Measurements from ENCODE around the gene AGBL1. TPM values are rescaled to one million over a fixed set of nuclear protein-coding genes. Genes with fewer than 3 reads are reported as not detected.

AGBL1 gene
- total RNA-seq, 1 experiment from 2014 or later: not detected

- H2AFZ ChIP-seq (ENCODE audit: low read length): no peak overlapping the region
- no peaks in the 10 kb centered on the region for H3K9me2 ChIP-seq (replicated peaks; ENCODE audit: insufficient read depth, low read length)
- no peaks in the 10 kb centered on the region for H3K79me2 ChIP-seq (ENCODE audit: low read length)
- H3K4me3 ChIP-seq (ENCODE audit: low read length): no peak overlapping the region
- no peaks in the 10 kb centered on the region for H4K20me1 ChIP-seq (ENCODE audit: insufficient read depth, low read depth, low read length)
- H3K4me1 ChIP-seq (ENCODE audit: low read length): no peaks in the 10 kb centered on the region
- no peak overlapping the region for H3K9ac ChIP-seq (ENCODE audit: low read length)
- no peak overlapping the region for H3K4me2 ChIP-seq (ENCODE audit: low read depth, low read length, poor library complexity, severe bottlenecking)
- H3K27me3 ChIP-seq (ENCODE audit: low read length): no peaks in the 10 kb centered on the region
- no peak for DNase-seq
- no peak overlapping the region for H3K27ac ChIP-seq (ENCODE audit: low read length)
- peaks cover 9% of the 10 kb centered on the region for H3K9me3 ChIP-seq (ENCODE audit: low read length)
- no peaks in the 10 kb centered on the region for H3K36me3 ChIP-seq (ENCODE audit: insufficient read depth, low read length)
Measured at GRCh38 chr15:86550075-86550474, 470.4 kb downstream of the AGBL1 start.

- no peaks in the 10 kb centered on the region for H3K36me3 ChIP-seq (ENCODE audit: insufficient read depth, low read length)
- H2AFZ ChIP-seq (ENCODE audit: low read length): no peak overlapping the region
- H3K79me2 ChIP-seq (ENCODE audit: low read length): no peaks in the 10 kb centered on the region
- no peaks in the 10 kb centered on the region for H3K27me3 ChIP-seq (ENCODE audit: low read length)
- no peaks in the 10 kb centered on the region for H3K4me1 ChIP-seq (ENCODE audit: low read length)
- H3K9me2 ChIP-seq (replicated peaks; ENCODE audit: insufficient read depth, low read length): no peaks in the 10 kb centered on the region
- no peak overlapping the region for H3K4me3 ChIP-seq (ENCODE audit: low read length)
- no peaks in the 10 kb centered on the region for H4K20me1 ChIP-seq (ENCODE audit: insufficient read depth, low read depth, low read length)
- H3K4me2 ChIP-seq (ENCODE audit: low read depth, low read length, poor library complexity, severe bottlenecking): no peak overlapping the region
- no peak overlapping the region for H3K9ac ChIP-seq (ENCODE audit: low read length)
- peaks cover 5% of the 10 kb centered on the region; the same call in 1 of the 2 replicates for H3K9me3 ChIP-seq (ENCODE audit: low read length)
- DNase-seq: no peak
- no peak overlapping the region for H3K27ac ChIP-seq (ENCODE audit: low read length)
Measured at GRCh38 chr15:86553108-86553507, 473.4 kb downstream of the AGBL1 start.

- Histone ChIP-seq H3K36me3 (ENCODE audit: insufficient read depth, low read length) (no peaks in the 10 kb centered on the region), H3K9ac (ENCODE audit: low read length) (no peak overlapping the region), H2AFZ (ENCODE audit: low read length) (no peak overlapping the region), H3K4me3 (ENCODE audit: low read length) (no peak overlapping the region), H3K27ac (ENCODE audit: low read length) (no peak overlapping the region), H3K4me1 (ENCODE audit: low read length) (no peaks in the 10 kb centered on the region), H3K4me2 (ENCODE audit: low read depth, low read length, poor library complexity, severe bottlenecking) (no peak overlapping the region), H3K27me3 (ENCODE audit: low read length) (no peaks in the 10 kb centered on the region), H4K20me1 (ENCODE audit: insufficient read depth, low read depth, low read length) (no peaks in the 10 kb centered on the region), H3K9me3 (ENCODE audit: low read length) (no peaks in the 10 kb centered on the region), H3K79me2 (ENCODE audit: low read length) (no peaks in the 10 kb centered on the region), H3K9me2 (replicated peaks; ENCODE audit: insufficient read depth, low read length) (no peaks in the 10 kb centered on the region)
- DNase-seq: no peak
Measured at GRCh38 chr15:86555098-86555497, 475.4 kb downstream of the AGBL1 start.

DNA sequence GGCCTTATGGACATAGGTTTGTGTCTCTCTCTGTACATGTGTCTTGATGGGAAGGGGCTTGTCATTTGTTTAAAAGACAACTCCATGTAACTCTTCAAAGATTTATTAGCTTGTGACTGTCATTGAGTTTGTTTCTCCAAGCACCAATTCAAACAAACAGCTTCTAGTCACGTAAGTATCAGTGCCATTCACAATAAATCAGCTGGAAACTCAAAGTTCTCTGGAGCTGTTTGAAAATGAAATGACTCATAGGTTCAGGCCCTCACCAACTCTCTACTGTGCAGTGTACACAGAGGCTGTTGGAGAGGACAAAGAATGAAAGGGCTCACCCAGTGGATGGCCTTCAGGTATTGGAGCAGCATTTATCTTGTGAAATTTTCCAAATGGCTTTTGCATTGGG, 476.3 kb downstream of the AGBL1 start:
- Histone ChIP-seq H3K4me3 (ENCODE audit: low read length) (no peak overlapping the region), H3K27me3 (ENCODE audit: low read length) (no peaks in the 10 kb centered on the region), H3K9ac (ENCODE audit: low read length) (no peak overlapping the region), H2AFZ (ENCODE audit: low read length) (no peak overlapping the region), H3K79me2 (ENCODE audit: low read length) (no peaks in the 10 kb centered on the region), H3K4me1 (ENCODE audit: low read length) (no peaks in the 10 kb centered on the region), H3K9me2 (replicated peaks; ENCODE audit: insufficient read depth, low read length) (no peaks in the 10 kb centered on the region), H3K27ac (ENCODE audit: low read length) (no peak overlapping the region), H3K4me2 (ENCODE audit: low read depth, low read length, poor library complexity, severe bottlenecking) (no peak overlapping the region), H4K20me1 (ENCODE audit: insufficient read depth, low read depth, low read length) (no peaks in the 10 kb centered on the region), H3K36me3 (ENCODE audit: insufficient read depth, low read length) (no peaks in the 10 kb centered on the region), H3K9me3 (ENCODE audit: low read length) (no peaks in the 10 kb centered on the region)
- DNase-seq: no peak

DNA sequence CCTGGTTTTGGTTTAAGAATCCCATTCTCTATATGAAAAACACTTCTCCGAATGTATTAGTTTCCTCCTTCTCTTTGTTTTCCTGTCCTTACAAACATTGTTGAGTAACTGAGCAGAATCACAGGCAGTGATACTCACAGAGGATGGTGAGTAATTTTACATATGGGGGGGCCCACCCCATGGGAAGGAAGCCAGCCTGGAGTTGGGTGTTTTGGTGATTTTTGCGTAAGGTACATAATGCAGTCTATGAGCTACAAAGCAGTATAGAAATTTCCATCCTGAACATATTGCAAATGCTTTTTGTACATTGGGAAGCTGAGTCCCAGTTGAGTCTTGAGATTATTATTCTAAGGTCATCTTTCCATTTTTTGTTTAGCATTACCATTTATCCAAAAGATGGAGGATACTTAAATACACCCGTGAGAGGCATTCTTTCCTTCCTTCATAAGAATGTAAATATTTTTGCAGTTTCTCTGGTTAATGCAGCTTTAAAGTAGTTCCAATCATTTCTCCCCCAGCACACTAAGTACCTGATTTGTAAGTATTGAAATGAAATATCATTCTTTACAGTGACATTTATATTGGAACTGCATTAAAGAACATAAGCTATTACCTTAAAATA, 476.8 kb downstream of the AGBL1 start:
- H3K79me2 ChIP-seq (ENCODE audit: low read length): no peaks in the 10 kb centered on the region
- no peak overlapping the region for H3K4me3 ChIP-seq (ENCODE audit: low read length)
- H3K4me2 ChIP-seq (ENCODE audit: low read depth, low read length, poor library complexity, severe bottlenecking): no peak overlapping the region
- no peaks in the 10 kb centered on the region for H3K27me3 ChIP-seq (ENCODE audit: low read length)
- no peak overlapping the region for H3K27ac ChIP-seq (ENCODE audit: low read length)
- no peaks in the 10 kb centered on the region for H3K4me1 ChIP-seq (ENCODE audit: low read length)
- H2AFZ ChIP-seq (ENCODE audit: low read length): no peak overlapping the region
- no peaks in the 10 kb centered on the region for H3K9me3 ChIP-seq (ENCODE audit: low read length)
- DNase-seq: no peak
- no peaks in the 10 kb centered on the region for H4K20me1 ChIP-seq (ENCODE audit: insufficient read depth, low read depth, low read length)
- H3K9me2 ChIP-seq (replicated peaks; ENCODE audit: insufficient read depth, low read length): no peaks in the 10 kb centered on the region
- no peaks in the 10 kb centered on the region for H3K36me3 ChIP-seq (ENCODE audit: insufficient read depth, low read length)
- H3K9ac ChIP-seq (ENCODE audit: low read length): no peak overlapping the region

- Histone ChIP-seq H3K27me3 (ENCODE audit: low read length) (no peaks in the 10 kb centered on the region), H4K20me1 (ENCODE audit: insufficient read depth, low read depth, low read length) (no peaks in the 10 kb centered on the region), H3K27ac (ENCODE audit: low read length) (no peak overlapping the region), H3K4me1 (ENCODE audit: low read length) (no peaks in the 10 kb centered on the region), H3K79me2 (ENCODE audit: low read length) (no peaks in the 10 kb centered on the region), H3K4me2 (ENCODE audit: low read depth, low read length, poor library complexity, severe bottlenecking) (no peak overlapping the region), H3K36me3 (ENCODE audit: insufficient read depth, low read length) (no peaks in the 10 kb centered on the region), H3K9ac (ENCODE audit: low read length) (no peak overlapping the region), H3K4me3 (ENCODE audit: low read length) (no peak overlapping the region), H2AFZ (ENCODE audit: low read length) (no peak overlapping the region), H3K9me3 (ENCODE audit: low read length) (no peaks in the 10 kb centered on the region), H3K9me2 (replicated peaks; ENCODE audit: insufficient read depth, low read length) (no peaks in the 10 kb centered on the region)
- no peak for DNase-seq
Measured at GRCh38 chr15:86557018-86557550, 477.4 kb downstream of the AGBL1 start.

GRCh38 chr15:86558252-86558651, 478.6 kb downstream of the AGBL1 start:
- Histone ChIP-seq H3K4me2 (ENCODE audit: low read depth, low read length, poor library complexity, severe bottlenecking) (no peak overlapping the region), H4K20me1 (ENCODE audit: insufficient read depth, low read depth, low read length) (no peaks in the 10 kb centered on the region), H3K4me3 (ENCODE audit: low read length) (no peak overlapping the region), H3K79me2 (ENCODE audit: low read length) (no peaks in the 10 kb centered on the region), H3K36me3 (ENCODE audit: insufficient read depth, low read length) (no peaks in the 10 kb centered on the region), H3K27me3 (ENCODE audit: low read length) (no peaks in the 10 kb centered on the region), H3K9me3 (ENCODE audit: low read length) (no peaks in the 10 kb centered on the region), H3K4me1 (ENCODE audit: low read length) (no peaks in the 10 kb centered on the region), H2AFZ (ENCODE audit: low read length) (no peak overlapping the region), H3K9me2 (replicated peaks; ENCODE audit: insufficient read depth, low read length) (no peaks in the 10 kb centered on the region), H3K9ac (ENCODE audit: low read length) (no peak overlapping the region), H3K27ac (ENCODE audit: low read length) (no peak overlapping the region)
- DNase-seq: no peak

DNA sequence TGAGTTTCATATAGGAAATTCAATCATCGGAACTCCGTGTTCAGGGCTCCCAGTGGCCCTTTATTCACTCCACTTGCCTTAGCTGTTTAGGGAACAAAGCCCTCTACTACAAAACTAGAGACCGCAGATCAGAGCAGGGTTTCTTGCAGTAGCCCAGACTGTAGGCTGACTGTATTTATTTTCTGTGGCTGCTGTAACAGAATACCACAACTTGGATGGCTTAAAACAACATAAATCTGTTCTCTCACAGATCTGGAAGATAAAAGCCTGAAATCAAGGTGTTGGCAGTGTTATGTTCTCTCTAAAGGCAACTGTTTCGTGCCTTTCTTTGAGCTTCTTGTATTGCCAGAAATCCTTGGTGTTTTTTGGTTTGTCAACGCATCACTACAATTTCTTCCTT, 479.0 kb downstream of the AGBL1 start:
- no peaks in the 10 kb centered on the region for H3K27me3 ChIP-seq (ENCODE audit: low read length)
- H3K4me1 ChIP-seq (ENCODE audit: low read length): no peaks in the 10 kb centered on the region
- H2AFZ ChIP-seq (ENCODE audit: low read length): no peak overlapping the region
- H3K27ac ChIP-seq (ENCODE audit: low read length): no peak overlapping the region
- H3K79me2 ChIP-seq (ENCODE audit: low read length): no peaks in the 10 kb centered on the region
- DNase-seq: no peak
- H3K36me3 ChIP-seq (ENCODE audit: insufficient read depth, low read length): no peaks in the 10 kb centered on the region
- no peaks in the 10 kb centered on the region for H3K9me3 ChIP-seq (ENCODE audit: low read length)
- H4K20me1 ChIP-seq (ENCODE audit: insufficient read depth, low read depth, low read length): no peaks in the 10 kb centered on the region
- H3K4me2 ChIP-seq (ENCODE audit: low read depth, low read length, poor library complexity, severe bottlenecking): no peak overlapping the region
- no peak overlapping the region for H3K9ac ChIP-seq (ENCODE audit: low read length)
- no peaks in the 10 kb centered on the region for H3K9me2 ChIP-seq (replicated peaks; ENCODE audit: insufficient read depth, low read length)
- no peak overlapping the region for H3K4me3 ChIP-seq (ENCODE audit: low read length)
